TTC549 (cell line): ENCODE data around the gene INHBC.

Experiments
- FAIRE-seq: peaks from 2 replicates; lab custom pipeline; 2012; peaks lifted over from hg19 to GRCh38; lab: Jason Lieb, UNC

The INHBC gene

DNA sequence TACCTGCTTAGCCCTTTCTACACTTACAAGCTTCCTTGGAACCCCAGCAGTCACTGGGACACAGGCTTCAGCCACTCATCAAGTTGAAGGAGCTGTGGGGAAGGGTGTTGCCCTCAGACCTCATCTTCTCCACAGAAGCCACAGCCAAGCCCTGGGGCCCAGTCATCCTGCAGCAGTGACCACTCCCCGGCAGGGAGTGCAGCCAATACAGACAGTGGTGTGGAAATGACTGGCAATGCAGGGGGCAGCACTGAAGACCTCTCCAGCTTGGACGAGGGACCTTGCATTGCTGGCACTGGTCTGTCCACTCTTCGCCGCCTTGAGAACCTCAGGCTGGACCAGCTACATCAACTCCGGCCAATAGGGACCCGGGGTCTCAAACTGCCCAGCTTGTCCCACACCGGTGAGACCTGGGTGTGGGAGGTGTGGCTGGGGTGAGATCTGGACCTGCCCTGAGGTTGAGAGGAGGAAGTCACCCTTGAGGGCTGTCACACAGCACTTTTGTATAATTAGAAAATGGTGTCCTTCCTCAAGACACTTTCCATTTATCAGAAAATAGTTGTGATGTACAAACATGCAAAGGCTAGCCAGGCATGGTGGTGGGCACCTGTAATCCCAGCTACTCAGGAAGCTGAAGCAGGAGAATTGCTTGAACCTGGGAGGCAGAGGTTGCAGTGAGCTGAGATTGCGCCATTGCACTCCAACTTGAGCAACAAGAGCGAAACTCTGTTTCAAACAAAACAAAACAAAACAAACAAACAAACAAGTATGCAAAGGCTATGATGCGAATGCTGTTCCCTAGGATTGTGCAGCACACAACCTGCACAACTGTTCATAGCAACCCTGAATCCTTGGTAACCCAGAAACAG lies 34.9 kb downstream of the INHBC start:
- FAIRE-seq, result no peak

GRCh38 chr12:57470286-57470969 lies 35.8 kb downstream of the INHBC start:
- no peak for FAIRE-seq

- no peak for FAIRE-seq
Measured at GRCh38 chr12:57470970-57471656, 36.5 kb downstream of the INHBC start.

- no peak for FAIRE-seq
Measured at GRCh38 chr12:57471661-57472060, 37.1 kb downstream of the INHBC start.

- FAIRE-seq, result no peak
Measured at GRCh38 chr12:57472391-57472790, 37.8 kb downstream of the INHBC start.

- no peak for FAIRE-seq
Measured at GRCh38 chr12:57473392-57473791, 38.8 kb downstream of the INHBC start.

DNA sequence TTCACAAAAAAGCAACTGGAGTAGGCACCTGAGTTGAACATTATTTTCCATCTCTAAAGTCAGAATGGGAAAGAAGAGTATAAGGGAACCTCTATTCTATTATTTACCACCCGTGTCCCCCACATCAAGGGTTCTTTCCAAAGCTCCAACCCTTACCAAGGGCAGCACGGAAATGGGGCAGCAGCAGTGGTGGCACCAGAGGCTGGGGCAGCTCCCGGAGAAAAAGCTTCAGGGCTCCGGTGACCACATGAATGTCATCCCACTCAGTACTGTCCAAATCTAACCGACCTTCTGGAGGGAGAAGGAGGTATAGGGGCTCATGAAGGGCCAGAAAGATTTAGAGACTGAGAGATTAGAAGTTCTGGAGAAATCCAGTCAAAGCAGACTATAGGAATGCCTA lies 39.3 kb downstream of the INHBC start:
- FAIRE-seq, result no peak

- no peak for FAIRE-seq
Measured at GRCh38 chr12:57474430-57474829, 39.8 kb downstream of the INHBC start.

GRCh38 chr12:57474862-57475261 lies 40.3 kb downstream of the INHBC start:
- FAIRE-seq, result no peak

- FAIRE-seq, result no peak
Measured at GRCh38 chr12:57475271-57476161, 40.9 kb downstream of the INHBC start.

- no peak for FAIRE-seq
Measured at GRCh38 chr12:57476162-57476992, 41.8 kb downstream of the INHBC start.

GRCh38 chr12:57476993-57477709 lies 42.6 kb downstream of the INHBC start:
- no peak for FAIRE-seq

DNA sequence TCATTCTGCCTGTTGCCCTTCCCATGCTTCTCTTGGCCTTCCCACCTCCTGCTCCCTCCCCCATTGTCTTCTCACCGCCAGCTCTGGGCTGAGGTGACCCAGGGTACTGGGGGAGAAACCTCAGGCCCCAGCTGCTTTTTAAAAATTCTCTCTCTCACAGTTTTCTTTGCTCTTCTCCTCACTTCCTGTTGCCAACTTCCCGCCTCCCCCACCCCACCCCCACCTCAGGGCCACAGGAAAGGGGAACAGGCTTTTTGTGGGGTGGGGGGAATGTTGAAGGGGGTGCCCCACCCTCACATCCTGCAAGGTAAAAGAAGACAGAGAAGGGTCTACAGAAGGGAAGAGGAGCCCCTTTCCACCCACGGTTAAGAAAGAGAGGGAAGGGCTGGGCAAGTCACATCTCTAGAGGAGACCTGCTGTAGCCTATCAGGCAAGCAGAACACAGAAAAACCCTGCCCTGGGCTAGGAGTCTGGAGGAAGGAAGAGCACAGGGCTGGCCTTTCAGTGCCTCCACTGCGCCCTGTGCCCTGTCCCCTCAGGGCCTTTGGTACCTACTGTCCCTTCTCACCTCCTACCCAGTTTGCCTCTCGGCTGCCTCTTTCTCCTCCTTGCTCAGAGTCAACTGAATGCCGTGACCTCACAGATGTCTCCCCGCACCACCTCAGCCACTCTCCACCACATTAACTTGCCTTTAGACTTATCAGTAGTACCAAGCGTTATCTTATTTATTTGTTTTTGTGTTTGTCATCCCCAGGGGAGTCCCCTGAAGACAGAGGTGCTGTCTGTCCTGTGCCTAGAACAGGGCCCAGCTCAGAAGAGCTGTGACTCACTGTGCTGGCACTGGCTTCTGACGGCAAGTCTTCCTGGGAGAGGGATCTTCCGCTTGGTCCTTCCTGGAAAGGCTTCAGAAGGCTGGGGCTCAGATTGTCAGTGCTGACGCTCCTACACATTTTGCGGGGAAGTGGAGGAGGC lies 43.4 kb downstream of the INHBC start:
- no peak for FAIRE-seq

- no peak for FAIRE-seq
Measured at GRCh38 chr12:57479043-57479375, 44.4 kb downstream of the INHBC start.

DNA sequence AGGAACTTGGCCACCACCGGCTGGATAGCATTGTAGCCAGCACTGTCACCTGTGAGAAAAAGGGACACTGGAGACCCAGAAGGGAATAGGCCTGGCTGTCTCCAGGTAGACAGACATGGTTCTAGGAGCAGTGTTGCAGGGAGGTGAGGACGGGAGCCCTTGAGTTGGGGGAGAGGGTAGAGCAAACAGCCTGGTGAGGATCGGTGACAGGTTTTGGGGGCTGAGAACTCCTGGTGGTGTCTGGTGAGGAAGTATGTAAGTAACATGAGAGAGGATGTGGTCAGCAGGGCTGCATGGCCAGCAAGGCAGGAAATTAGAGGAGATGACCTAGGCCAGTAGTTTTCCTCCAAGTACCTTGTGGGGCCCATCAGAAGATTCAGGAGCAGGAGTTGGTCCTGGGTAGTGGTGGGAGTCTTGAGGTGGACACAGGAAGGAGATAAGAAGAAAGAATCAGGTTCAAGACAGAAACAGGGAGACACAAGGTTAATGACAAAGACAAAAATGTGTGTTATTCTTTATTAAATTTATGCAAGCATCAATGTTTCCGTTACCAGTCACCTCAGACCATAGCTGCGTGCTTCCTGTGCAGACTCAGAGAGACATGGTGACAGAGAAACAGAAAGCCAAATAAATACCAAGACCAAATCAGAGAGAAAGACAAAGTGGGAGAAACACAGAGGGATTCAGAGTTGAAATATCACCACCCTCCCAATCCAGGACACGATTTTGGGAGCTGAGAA lies 45.0 kb downstream of the INHBC start, which contains the start of gene ARHGAP9:
Gene ARHGAP9 (minus strand): TSS at position 491 of the 740 bp plus-strand sequence. CDS start 460 bp downstream, at position 31.
- FAIRE-seq, result no peak

DNA sequence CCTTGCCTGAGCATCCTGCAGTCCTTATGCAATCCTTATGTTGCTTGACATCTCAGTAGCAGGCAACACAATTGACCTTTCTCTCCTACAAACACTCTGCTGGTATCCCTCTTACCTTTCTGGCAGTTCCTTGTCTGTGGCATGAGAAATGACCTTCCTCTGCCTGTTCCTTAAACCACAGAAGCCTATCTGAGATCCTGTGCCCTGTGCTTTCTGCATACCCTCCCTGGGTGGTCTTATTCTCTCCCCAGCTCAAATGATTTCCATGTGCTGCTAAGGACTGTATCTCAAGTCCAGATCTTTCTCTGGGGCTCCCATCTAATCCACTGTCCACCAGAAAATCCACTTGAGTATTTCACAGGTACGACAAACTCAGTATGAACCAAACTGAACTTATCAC lies 47.1 kb downstream of the INHBC start:
- FAIRE-seq, result no peak

GRCh38 chr12:57483466-57483865 lies 48.9 kb downstream of the INHBC start:
- FAIRE-seq, result no peak

GRCh38 chr12:57485695-57486094 lies 51.1 kb downstream of the INHBC start:
- no peak for FAIRE-seq
